HG03103 (cell line): ENCODE data around the gene CAMK2B.

Experiments
- ATAC-seq: cut with Tn5 transposase; IDR thresholded peaks from one replicate; pipeline ENCODE4 v1.9.1; 2021; ENCODE audit warnings: low read depth; ENCODE audit not compliant: unreplicated experiment

The CAMK2B gene

GRCh38 chr7:44310221-44310848 lies 15.1 kb downstream of the CAMK2B start:
- ATAC-seq, result no peak

GRCh38 chr7:44309271-44310091 lies 15.9 kb downstream of the CAMK2B start:
- ATAC-seq, result no peak

- ATAC-seq, result no peak
These were observed 16.7 kb downstream of the CAMK2B start for GRCh38 chr7:44308596-44309270.

- ATAC-seq, result no peak
These were observed 17.3 kb downstream of the CAMK2B start for GRCh38 chr7:44307905-44308595.

- ATAC-seq, result no peak
These were observed 18.0 kb downstream of the CAMK2B start for GRCh38 chr7:44307301-44307900.

GRCh38 chr7:44306606-44307005 lies 18.8 kb downstream of the CAMK2B start:
- no peak for ATAC-seq

- ATAC-seq, result no peak
These were observed 19.6 kb downstream of the CAMK2B start for GRCh38 chr7:44305564-44306507.

- ATAC-seq, result no peak
These were observed 30.9 kb downstream of the CAMK2B start for GRCh38 chr7:44294325-44295069.

GRCh38 chr7:44293561-44294324 lies 31.7 kb downstream of the CAMK2B start:
- no peak for ATAC-seq

GRCh38 chr7:44292876-44293560 lies 32.4 kb downstream of the CAMK2B start:
- ATAC-seq, result no peak

- no peak for ATAC-seq
These were observed 33.0 kb downstream of the CAMK2B start for GRCh38 chr7:44292420-44292817.

GRCh38 chr7:44291733-44292419 lies 33.5 kb downstream of the CAMK2B start:
- ATAC-seq, result no peak

GRCh38 chr7:44291066-44291732 lies 34.2 kb downstream of the CAMK2B start:
- ATAC-seq, result no peak

- ATAC-seq, result no peak
These were observed 35.2 kb downstream of the CAMK2B start for GRCh38 chr7:44290252-44290620.

GRCh38 chr7:44289341-44290251 lies 35.8 kb downstream of the CAMK2B start:
- no peak for ATAC-seq
